PC-9 (cell line): ENCODE measurements around the gene MRPL18.
"Not testable (repeated sequence)": the region's sequence is repeated elsewhere in the genome, so short reads cannot be mapped to it uniquely, and the experiment has no call there.

Source experiments
- CTCF ChIP-seq: fragments of 200-600 bp; sonication (generic); conservative IDR thresholded peaks from 2 replicates; pipeline ENCODE4 v1.6.1; 2017; ENCODE audit warnings: mixed run types, antibody characterized with exemption, mild to moderate bottlenecking, moderate library complexity
- EZH2 ChIP-seq: fragments of 200-600 bp; sonication (generic); IDR thresholded peaks from 2 replicates; pipeline ENCODE4 v1.8.0; 2017; ENCODE audit warnings: antibody characterized with exemption, low read depth

- TF ChIP-seq CTCF, EZH2: not testable (repeated sequence)
Observed at GRCh38 chr6:159816775-159817174, 26.5 kb downstream of the MRPL18 start.
